GM18520 (cell line): ENCODE results near the gene ARHGEF12.

ENCODE experiments used
- ATAC-seq: cut with Tn5 transposase; IDR thresholded peaks from one replicate; pipeline ENCODE4 v1.9.1; 2021; ENCODE audit not compliant: unreplicated experiment

Gene ARHGEF12

GRCh38 chr11:120317689-120318480 is 18.3 kb upstream of the ARHGEF12 start:
- ATAC-seq, result no peak

- no peak for ATAC-seq
Observed at GRCh38 chr11:120318906-120319305, 17.3 kb upstream of the ARHGEF12 start.

DNA sequence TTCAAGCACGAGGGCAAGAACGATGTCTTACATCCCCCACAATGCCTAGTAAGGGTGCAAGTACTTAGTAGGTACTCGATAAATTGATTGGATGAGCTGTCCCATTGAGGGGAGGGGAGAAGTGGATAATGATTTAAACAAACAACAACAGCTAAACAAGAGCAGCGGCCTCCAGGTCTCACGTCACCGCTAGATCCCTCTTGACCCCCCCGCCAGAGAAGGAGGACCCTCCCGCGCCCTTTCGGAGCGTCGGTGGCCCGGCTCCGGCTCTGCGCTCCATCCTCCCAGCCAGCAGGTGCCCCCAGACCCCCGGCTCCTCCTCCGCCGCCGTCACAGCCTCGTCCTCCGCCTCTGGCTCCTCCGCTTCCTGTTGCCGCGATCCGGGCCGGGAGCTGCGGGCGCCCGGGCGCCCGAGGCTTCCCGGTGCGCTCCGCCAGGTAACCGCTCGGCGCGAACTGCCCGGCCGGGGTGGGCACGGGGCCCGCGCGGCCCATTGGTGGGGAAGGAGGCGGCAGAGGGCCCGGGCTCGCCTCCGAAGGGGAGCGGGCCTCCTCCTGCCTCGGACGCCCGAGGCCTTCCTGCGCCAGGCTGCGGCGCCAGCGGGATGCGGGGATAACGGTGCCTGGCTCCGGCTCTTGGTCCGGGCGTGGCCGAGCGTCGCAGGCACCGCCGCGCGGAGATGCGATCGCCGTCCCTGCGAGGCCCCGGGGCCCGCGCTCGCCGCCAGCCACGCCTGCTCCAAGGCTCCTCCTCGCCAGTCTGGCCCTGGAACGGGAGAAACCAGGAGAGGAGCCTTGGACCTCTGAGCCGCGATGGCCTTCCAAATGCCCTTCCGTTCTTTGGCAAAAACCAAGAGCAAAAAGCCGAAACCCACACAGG is 11.0 kb upstream of the ARHGEF12 start, which contains the start of gene TLCD5:
Gene TLCD5 (plus strand): TSS at position 368 of the 879 bp plus-strand sequence. CDS start 2,143 bp downstream, outside the sequence.
- ATAC-seq, result no peak

DNA sequence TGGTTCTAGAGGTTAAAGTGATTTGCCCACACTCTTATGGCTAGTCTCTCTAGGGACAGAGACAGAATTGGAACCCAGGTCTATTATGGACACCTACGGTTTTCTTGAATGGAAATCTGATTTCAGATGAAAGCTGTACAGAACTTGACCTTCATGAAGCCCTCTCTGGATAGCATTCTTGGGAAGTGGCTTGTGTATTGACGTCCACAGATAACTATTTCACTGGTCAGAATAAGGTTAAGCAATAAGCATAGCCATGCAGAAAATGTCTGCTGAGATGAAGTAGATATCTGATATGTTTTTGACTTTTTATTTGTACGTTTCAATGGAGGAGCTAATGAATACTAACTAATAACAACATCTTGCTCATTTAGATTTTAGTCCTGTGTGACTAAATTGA is 10.0 kb upstream of the ARHGEF12 start:
- no peak for ATAC-seq

DNA sequence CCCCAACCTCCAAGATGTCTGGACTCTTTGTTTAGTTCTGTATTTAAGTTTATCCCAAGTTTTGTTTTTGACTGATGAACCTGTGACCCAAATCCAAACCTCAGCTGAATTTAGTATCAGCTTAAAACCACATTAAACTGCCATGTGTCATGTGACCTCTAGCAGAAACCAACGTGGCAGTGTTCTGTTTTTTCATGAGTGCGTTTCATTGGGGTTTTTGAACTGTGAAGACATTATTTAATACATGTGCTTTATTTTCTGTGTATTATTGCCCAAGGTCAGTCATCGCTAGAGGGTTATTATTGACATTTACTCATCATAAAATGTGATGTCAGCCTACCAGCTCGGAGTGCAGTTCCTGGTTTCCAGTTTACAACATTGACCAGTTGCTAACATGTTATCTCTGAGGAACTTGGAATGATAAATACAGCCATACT is 9.3 kb upstream of the ARHGEF12 start:
- no peak for ATAC-seq

DNA sequence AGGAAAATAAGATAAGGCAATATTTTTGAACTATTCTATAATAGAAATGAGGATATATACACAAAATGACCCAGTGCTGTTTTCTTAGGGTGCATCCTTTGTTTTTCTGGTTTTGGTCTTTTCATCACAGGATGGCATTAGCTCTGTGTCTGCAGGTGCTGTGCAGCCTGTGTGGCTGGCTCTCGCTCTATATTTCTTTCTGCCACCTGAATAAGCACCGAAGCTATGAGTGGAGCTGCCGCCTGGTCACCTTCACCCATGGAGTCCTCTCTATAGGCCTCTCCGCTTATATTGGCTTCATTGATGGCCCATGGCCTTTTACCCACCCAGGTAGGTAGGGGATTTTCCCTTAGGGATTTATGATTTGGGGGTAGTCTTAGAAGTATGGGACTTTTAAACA is 8.9 kb upstream of the ARHGEF12 start:
- no peak for ATAC-seq

GRCh38 chr11:120329556-120329955 is 6.7 kb upstream of the ARHGEF12 start:
- no peak for ATAC-seq

GRCh38 chr11:120330045-120330444 is 6.2 kb upstream of the ARHGEF12 start:
- no peak for ATAC-seq

GRCh38 chr11:120331301-120331996 is 4.8 kb upstream of the ARHGEF12 start:
- no peak for ATAC-seq

- ATAC-seq, result no peak
Observed at GRCh38 chr11:120332822-120333716, 3.1 kb upstream of the ARHGEF12 start.

- no peak for ATAC-seq
Observed at GRCh38 chr11:120333801-120334200, 2.4 kb upstream of the ARHGEF12 start.

GRCh38 chr11:120334332-120334731 is 1.9 kb upstream of the ARHGEF12 start:
- ATAC-seq, result no peak

DNA sequence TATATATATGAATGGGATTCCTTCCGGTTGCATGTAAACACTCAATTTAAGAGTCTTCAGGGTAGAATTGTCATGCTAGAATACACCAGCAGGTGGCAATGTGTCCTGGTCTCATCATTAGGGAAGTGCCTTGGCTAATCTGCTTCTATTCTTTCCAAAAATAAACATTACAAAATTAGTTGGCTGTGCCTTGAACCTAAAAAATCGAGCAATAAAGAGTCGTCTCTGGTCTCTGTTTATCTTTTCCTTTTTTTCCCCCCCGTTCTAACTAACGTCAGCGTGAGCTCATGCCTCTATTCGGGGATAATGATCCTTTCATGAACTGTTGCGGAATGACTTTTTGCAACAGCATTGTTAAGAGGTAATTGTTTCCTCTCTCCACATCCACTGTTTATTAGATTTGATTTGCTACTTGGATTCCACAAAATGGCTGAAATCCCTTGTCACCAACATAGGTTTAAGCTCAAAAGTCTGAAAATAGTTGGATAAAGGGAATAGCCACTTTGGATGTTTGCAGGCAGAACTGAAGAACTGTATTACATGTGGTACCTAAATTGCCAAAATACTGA is 1.2 kb upstream of the ARHGEF12 start:
- ATAC-seq, result peak; percentile 28

DNA sequence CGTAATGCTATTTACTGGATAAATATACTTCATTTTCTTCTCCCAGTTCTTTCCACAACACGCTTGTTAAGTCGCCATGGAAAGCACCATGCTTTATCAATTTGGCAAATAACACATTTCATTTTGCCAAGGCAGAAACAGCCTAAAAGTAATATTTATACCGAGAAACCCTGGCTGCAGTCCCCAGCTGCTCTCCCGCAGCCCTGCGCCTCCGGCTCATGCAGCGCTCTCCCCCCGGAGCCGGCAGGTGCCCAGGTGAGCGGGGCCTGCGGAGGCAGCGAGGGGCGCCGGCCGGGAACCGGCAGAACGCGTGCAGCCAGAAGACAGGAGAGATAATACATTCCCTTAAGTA is 681 bp upstream of the ARHGEF12 start:
- peak; percentile 2 for ATAC-seq

- peak; percentile 12 for ATAC-seq
Observed at GRCh38 chr11:120336641-120337354, 585 bp downstream of the ARHGEF12 start.

DNA sequence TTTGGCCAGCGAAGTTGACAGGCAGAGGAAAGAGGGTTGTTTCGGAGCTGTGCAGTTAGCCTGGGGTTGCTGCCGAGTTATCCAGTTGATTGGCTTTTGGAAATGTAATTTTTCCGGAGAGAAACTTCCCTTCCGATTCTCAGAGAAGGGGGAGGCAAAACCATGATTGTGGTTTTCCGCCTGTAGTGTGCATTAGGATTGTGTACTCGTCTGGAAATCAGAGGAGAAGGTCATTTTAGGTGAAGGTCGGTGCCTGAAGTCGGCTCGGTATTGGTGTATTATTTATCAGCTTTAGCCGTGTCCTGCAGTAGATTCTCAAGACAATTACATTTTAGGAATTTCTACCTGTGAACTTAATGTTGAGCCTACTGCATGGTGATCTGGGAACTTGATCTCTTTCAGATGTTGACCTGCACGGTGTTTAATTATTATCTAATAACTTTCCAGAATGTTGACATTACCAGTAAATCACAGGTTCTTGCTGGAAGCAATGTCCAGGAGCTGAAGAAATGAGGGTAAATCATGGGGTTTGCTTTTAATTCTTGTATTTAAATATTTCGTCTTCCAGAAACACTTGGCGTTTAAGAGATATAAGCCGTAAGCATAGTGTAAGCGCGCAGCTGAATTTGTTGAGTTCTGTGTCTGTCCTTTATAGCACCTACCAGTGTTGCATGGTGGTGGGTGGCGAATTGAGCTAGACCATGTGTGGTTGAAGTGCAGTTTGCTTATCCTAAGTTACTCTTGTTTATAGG is 1.3 kb downstream of the ARHGEF12 start:
- no peak for ATAC-seq

DNA sequence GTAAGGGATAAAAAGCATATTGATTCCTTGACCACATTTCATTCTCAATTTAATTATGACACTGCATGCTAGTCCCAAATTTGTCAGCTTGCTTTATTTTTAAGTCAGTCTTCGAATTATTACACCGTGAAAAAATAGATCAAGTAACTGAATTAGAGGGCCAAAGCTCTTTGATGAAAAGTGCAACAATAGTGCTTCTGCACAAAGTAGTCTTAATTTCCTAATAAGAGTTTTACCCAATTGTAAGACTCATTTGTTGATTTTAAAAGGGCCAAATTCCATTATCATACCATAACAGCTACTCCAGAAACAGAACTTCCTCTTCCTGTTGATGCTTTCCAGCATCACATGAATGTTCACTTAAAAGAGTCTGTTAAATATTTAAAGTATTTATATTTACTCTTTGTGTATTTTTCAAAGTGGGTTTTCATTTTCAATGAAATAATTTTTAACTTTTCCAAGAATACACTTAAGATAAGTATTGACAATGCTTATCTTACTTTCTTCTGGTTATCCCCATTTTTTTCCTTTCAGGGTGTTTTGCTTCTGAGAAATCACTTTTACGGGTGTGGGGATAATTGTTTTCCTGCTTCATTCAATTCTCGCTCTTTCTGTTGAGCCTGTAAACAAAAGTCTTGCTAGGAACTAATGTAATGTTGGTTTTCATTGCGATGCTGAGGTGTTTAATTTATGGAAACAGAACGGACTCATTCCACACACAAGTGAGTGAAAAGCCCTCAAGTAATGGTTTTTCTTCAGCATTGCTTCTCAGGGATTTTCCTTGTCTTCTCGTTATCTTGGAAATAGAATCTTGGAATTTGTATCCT is 2.1 kb downstream of the ARHGEF12 start:
- ATAC-seq, result no peak

DNA sequence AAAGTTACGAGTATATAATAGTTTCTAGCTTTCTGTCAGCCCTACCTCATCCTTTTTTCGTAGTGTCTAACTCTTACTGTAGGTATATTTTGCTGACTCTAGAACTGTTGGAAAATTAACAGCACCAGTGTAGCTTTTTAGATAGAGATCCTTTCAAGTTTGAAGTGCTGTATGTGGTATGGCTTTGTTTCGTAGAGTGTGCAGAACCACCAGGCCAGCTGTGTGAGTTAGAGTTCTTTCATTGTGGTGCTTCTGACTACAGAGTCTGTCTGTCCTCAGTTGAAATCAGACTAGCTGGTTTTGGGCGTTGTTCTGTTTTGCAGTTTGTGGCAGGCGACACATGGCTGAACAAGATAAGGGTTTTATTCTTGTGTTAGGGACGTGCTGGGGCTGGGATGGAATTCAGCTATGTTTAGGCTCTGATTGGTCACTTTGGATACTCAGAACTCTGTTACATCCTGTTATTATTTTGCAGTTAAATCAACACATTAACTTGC is 3.2 kb downstream of the ARHGEF12 start:
- ATAC-seq, result no peak
